NT2/D1 (cell line): ENCODE results near the gene SLC6A20.
A peak's percentile ranks its signal among the peaks of the same experiment; 100 is the strongest.

ENCODE experiments used
- DNase-seq: peaks from one replicate; pipeline ENCODE4 v3.0.0-alpha.2; 2011; ENCODE audit warnings: low read depth, low spot score
- H3K27me3 ChIP-seq: 2 replicates; pipeline ENCODE4 v1.6.0; 2011; ENCODE audit warnings: mild to moderate bottlenecking; ENCODE audit not compliant: insufficient read length, insufficient read depth
- H3K36me3 ChIP-seq: 2 replicates; pipeline ENCODE4 v1.6.1; 2011; ENCODE audit warnings: mild to moderate bottlenecking, low read length, mixed read lengths; ENCODE audit not compliant: insufficient read depth, insufficient read length
- H3K4me1 ChIP-seq: 2 replicates; pipeline ENCODE4 v1.5.1; 2011; ENCODE audit not compliant: insufficient read depth, insufficient read length
- H3K4me3 ChIP-seq: 2 replicates; pipeline ENCODE4 v1.5.1; 2011; ENCODE audit warnings: low read depth; ENCODE audit not compliant: insufficient read length
- H3K9ac ChIP-seq: 2 replicates; pipeline ENCODE4 v1.6.0; 2011; ENCODE audit warnings: low read depth; ENCODE audit not compliant: insufficient read length
- H3K9me3 ChIP-seq: 2 replicates; pipeline ENCODE4 v1.5.1; 2011; ENCODE audit warnings: mild to moderate bottlenecking, low read length; ENCODE audit not compliant: insufficient read depth
- SUZ12 ChIP-seq: IDR thresholded peaks from 2 replicates; pipeline ENCODE4 v1.6.1; 2011; ENCODE audit not compliant: insufficient read length, insufficient read depth; ENCODE audit errors: extremely low read depth
- YY1 ChIP-seq: IDR thresholded peaks from 2 replicates; pipeline ENCODE4 v1.6.1; 2011; ENCODE audit not compliant: insufficient read length, insufficient read depth
- ZNF274 ChIP-seq: IDR thresholded peaks from 2 replicates; pipeline ENCODE4 v1.6.1; 2011; ENCODE audit warnings: mild to moderate bottlenecking, low read depth, low read length

SLC6A20 gene, protein sequence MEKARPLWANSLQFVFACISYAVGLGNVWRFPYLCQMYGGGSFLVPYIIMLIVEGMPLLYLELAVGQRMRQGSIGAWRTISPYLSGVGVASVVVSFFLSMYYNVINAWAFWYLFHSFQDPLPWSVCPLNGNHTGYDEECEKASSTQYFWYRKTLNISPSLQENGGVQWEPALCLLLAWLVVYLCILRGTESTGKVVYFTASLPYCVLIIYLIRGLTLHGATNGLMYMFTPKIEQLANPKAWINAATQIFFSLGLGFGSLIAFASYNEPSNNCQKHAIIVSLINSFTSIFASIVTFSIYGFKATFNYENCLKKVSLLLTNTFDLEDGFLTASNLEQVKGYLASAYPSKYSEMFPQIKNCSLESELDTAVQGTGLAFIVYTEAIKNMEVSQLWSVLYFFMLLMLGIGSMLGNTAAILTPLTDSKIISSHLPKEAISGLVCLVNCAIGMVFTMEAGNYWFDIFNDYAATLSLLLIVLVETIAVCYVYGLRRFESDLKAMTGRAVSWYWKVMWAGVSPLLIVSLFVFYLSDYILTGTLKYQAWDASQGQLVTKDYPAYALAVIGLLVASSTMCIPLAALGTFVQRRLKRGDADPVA

DNA sequence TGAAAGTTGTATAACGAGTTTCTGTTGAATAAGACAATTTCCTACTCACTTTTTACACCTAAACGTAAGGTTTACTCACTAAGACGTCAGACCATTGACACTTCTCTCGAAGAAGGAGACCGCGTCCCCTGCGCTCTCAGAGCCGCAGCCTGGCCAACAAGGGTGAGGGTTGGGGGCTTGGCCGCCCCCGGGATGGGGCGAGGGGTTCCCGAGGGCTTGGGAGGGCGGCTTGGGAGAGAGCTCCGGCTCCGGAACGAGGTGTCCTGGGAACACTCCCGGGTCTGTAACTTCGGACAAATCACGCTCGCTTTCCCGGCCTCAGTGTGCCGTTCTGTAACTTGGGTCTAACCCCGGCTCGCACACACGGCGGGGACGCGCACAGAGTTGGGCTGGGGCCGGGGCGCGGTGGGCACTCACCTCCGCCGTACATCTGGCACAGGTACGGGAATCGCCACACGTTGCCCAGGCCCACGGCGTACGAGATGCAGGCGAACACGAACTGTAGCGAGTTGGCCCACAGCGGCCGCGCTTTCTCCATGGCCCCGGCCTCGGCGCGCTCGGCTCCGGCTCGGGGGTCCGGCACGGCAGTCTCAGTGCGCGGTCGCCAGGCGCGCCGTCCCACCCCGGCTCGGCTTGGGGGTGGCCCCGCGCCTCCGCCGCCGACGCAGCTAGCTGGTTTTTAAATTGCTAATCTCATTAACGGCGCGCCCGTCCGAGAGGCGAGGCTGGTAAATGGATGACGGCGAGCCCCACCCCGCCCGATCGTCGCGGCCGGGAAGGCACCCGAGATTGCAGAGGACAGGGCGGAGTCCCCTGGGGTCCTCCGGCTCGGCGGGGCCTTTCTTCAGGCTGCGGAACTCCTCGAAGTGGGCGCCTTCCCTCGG lies at the start of gene SLC6A20:
SLC6A20 (minus strand) TSS at position 655 of the 884 bp plus-strand sequence; CDS start at position 538, 117 bp downstream.
- peak within 1 kb of the TSS; percentile 65 for H3K4me3 ChIP-seq
- H3K9ac ChIP-seq = peak within 1 kb of the TSS; percentile 79
- peak; percentile 18 for DNase-seq
- H3K9me3 ChIP-seq = no peaks in the 10 kb centered on the region
- peaks cover 47% of the 10 kb centered on the region for H3K27me3 ChIP-seq
- no peaks in the 10 kb centered on the region for H3K36me3 ChIP-seq
- TF ChIP-seq SUZ12 (peak; percentile 52), ZNF274 (no peak)
- peaks cover 2% of the 10 kb centered on the region for H3K4me1 ChIP-seq

DNA sequence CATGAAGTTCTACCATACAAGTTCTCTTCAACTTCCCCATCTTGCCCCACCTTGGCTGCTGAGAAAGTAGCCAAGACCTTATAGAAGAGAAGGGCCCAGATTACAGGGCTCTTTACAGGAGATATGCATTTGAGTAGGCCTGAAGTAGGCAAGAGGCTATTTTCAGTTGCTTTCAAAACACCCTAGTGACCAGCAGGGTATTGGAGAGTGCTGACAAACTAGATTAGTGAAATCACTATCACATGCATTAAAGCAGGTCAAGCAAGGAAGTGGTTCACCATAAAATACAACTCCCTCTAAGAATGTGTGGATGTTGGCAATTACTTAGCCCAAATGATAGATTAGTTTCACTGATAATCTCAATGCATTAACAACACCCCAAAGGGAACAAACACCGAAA lies 48.3 kb upstream of the SLC6A20 start:
- TF ChIP-seq SUZ12 (no peak), ZNF274 (no peak), YY1 (no peak)
- H3K27me3 ChIP-seq = peaks cover 42% of the 10 kb centered on the region
- H3K4me3 ChIP-seq = no peak overlapping the region
- no peaks in the 10 kb centered on the region; the same call in 1 of the 2 replicates for H3K9me3 ChIP-seq
- H3K4me1 ChIP-seq = no peaks in the 10 kb centered on the region
- DNase-seq = no peak
- no peaks in the 10 kb centered on the region for H3K36me3 ChIP-seq
- H3K9ac ChIP-seq = no peak overlapping the region

DNA sequence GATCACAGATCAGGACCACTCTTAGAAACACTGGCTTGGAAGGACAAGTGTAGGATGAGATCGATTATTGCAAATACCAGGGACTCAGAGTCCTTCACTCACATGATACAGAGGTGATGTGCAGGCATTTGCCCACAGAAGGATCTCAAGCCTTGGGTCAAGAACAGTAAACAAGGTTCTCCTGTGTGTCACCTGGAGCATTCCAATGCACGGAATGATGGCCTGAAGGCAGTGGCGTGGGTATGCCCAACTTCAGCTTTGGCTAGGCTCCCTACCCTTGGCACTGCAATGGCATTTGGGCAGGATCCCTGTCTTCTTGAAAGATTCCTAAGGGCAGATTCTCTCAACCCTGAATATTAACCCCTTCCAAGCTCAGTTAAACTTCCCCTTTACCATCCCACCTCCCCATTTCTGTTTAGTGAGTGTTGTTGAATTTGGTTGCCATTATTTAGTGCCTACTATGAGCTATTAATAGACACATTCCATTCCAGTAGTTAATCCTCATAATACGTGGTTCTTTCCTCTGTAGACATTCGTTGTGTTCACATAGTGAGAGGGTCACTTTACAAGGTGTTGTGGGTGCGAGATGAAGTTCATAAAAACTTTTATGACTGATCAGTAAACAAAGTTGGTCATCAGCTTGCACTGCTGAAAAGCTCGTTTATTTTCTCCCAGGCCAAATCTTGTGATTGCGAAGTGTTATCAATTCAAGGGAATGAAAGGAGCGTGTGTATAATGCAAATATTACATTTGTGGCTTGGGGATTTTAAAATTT lies 46.7 kb upstream of the SLC6A20 start:
- Histone ChIP-seq H3K36me3 (peaks cover under 1% of the 10 kb centered on the region), H3K4me1 (no peaks in the 10 kb centered on the region), H3K9me3 (no peaks in the 10 kb centered on the region; the same call in 1 of the 2 replicates), H3K9ac (no peak overlapping the region), H3K27me3 (peaks cover 36% of the 10 kb centered on the region), H3K4me3 (no peak overlapping the region)
- TF ChIP-seq YY1 (no peak), ZNF274 (no peak), SUZ12 (no peak)
- DNase-seq = no peak

DNA sequence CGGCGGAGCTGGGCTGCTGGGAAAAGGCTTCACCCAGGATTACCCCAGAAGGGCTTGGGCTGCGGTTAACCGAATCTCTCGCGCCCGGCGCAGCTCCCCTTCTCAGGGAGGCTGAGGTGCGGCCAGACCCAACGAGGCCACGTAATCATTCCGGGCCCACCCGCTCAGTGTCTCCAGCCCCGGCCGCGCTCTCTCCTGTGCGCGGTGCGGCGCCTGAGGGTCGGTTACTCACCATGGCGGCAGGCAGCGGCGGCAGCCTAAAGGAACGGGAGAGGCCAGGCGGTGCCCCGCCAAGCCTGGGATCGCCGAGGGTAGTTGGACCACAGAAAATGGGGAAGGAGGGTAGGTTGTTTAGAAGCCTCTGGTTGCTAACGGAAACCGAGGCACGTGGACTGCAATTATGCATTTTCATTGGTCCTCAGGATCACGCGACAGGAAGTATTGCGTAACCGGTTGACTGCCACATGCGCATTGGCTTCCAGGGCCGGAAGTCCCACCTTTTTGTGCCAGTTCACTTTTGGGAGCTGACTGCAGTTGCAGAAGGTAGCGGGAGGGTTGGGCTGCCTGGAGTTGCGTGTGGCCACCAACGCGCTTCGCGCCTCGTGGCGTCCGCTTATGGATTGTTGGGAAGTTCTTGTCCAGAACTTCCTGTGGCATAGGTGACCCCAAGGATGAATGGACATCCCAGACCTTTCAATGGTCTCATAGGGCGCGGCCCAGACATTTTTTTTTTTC lies 45.6 kb upstream of the SLC6A20 start, which contains the start of gene LZTFL1:
LZTFL1 (minus strand) TSS at position 363 of the 735 bp plus-strand sequence; CDS start at position 235, 128 bp downstream.
- Histone ChIP-seq H3K9ac (peak within 1 kb of the TSS; percentile 73), H3K9me3 (no peaks in the 10 kb centered on the region; the same call in 1 of the 2 replicates), H3K4me3 (peak within 1 kb of the TSS; percentile 90), H3K27me3 (peaks cover 25% of the 10 kb centered on the region), H3K36me3 (peaks cover 6% of the 10 kb centered on the region), H3K4me1 (no peaks in the 10 kb centered on the region)
- TF ChIP-seq SUZ12 = no peak
- TF ChIP-seq ZNF274 = no peak
- no peak for TF ChIP-seq YY1
- DNase-seq = peak; percentile 96

DNA sequence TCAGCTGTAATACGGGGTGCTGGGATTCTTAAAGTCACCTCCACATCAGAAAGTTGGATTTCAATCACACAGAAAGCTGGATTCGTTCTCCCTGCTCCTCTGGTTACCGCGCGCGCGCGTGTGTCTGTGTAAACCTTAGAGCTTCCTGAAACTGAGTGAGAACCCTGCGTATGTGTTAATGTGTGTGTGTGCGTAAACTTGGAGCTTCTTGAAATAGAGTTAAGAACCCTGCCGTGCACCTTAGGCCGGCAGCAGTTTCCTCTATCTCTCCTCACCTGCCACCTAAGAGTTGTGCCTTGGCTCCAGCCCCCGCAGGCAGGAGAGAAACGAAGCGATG lies 45.1 kb upstream of the SLC6A20 start:
- TF ChIP-seq YY1 (no peak), ZNF274 (no peak)
- H3K36me3 ChIP-seq = peaks cover 6% of the 10 kb centered on the region
- H3K4me3 ChIP-seq = peak overlapping the region; percentile 90
- H3K9ac ChIP-seq = peak overlapping the region; percentile 73
- no peaks in the 10 kb centered on the region for H3K4me1 ChIP-seq
- no peaks in the 10 kb centered on the region; the same call in 1 of the 2 replicates for H3K9me3 ChIP-seq
- H3K27me3 ChIP-seq = peaks cover 20% of the 10 kb centered on the region
- no peak for DNase-seq

DNA sequence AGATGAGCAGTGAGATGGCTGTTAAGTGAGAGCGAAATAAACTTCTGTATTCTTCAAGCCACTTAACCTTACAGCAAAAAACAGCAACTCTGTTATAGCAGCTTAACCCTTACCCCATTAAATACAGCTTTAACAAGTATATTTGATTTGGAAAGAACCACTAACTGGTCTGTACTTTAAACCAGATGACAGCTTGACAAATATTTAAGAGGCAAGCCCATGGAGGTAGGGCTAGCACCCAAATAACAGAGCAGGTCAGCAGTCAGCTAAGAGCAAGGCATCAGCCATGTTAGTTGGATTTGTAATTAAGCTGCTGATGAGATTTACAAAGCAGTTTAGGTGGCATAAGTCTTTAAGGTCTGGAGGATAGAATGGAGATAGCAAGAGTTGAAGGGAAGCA lies 42.1 kb upstream of the SLC6A20 start:
- DNase-seq = no peak
- no peaks in the 10 kb centered on the region; the same call in 1 of the 2 replicates for H3K9me3 ChIP-seq
- no peak overlapping the region for H3K4me3 ChIP-seq
- no peaks in the 10 kb centered on the region for H3K4me1 ChIP-seq
- H3K27me3 ChIP-seq = no peaks in the 10 kb centered on the region
- H3K9ac ChIP-seq = no peak overlapping the region
- TF ChIP-seq YY1 = no peak
- TF ChIP-seq SUZ12 = no peak
- TF ChIP-seq ZNF274 = no peak
- peaks cover 17% of the 10 kb centered on the region for H3K36me3 ChIP-seq
